Measurements from ENCODE around the gene PGAP6.
"Not testable (repeated sequence)": the region's sequence is repeated elsewhere in the genome, so short reads cannot be mapped to it uniquely, and the experiment has no call there.

Gene PGAP6

GRCh38 chr16:367333-367903 is 14.4 kb downstream of the PGAP6 start:
- DNase-seq (ENCODE audit: low spot score), result no peak

- no peak for DNase-seq (ENCODE audit: low spot score)
These were observed 15.3 kb downstream of the PGAP6 start for GRCh38 chr16:366476-366875.

- DNase-seq (ENCODE audit: low spot score), result no peak
These were observed 16.9 kb downstream of the PGAP6 start for GRCh38 chr16:364595-365491.

DNA sequence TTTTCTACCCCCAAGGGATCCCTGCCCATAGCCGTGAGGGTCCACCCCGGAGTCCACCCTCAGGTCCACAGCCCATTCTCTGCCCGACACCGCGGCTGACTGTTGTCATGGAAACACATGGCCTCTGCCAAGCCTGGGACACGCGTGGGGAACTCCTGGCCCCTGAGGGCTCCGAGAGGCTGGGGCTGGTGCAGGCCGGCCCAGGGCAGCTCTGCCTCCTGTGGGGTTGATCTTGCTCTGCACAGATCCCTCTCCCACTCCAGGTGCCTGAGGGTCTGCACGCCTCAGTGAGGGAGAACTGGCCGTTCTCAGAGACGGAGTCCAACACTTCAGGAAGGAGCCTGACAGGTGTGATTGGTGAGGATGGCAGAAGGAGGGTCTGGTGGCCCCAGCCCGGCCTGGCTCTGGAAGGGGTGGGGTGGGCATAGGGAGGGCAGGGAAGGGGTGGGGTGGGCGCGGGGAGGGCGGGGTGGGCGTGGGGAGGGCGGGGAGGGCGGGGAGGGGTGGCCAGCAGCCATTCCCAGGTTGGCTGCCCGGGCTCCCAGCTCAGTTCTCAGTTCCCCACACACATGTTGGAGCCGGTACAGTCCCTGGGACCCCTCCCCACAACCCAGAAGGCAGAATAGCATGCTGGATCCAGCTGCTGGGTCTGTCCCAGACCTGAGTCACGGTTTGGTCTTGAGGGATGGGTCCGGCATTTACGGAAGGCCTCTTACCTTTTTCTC is 17.9 kb downstream of the PGAP6 start:
- no peak for DNase-seq (ENCODE audit: low spot score)

GRCh38 chr16:363110-363765 is 18.5 kb downstream of the PGAP6 start:
- no peak for DNase-seq (ENCODE audit: low spot score)

- not testable (repeated sequence) for DNase-seq (ENCODE audit: low spot score)
These were observed 19.1 kb downstream of the PGAP6 start for GRCh38 chr16:362702-362999.

DNA sequence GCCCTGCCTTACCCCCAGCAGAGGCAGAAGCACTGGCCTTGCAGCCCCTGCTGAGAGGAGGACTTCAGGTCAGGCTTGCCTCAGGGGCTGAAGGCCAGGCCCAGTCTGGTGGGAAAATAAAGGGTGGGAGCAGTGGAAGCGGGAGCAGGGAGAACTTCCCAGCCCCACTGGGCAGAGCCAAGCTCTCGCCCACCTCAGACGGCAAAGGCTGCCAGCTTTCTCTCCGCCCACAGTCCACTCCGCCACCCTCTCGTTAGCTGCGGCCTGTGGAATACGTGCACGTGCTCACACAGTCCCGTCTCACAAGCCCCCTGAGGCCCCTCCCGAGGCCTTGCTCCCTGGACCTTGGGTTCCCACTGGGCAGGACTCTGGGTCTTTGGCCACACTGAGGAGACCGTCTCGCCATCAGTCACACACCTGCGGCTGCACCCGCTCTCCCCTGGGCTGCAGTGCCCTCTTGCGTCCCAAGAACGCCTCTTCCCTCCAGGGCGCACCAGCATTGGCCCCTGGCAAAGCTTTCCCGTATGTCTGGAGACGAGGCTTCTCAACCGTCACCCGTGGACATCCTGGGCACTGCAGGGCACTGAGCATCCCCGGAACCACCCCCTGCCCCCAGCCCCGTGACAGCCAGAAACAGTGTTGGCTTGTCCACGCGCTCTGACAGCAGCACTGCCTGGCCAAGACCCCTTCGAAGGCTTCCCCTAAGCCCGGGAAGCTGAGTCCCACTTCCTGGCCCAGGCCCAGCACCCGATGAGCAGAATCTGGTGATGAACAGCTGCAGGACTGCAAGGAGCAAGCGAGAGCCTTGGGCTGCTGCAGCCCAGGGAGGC is 19.7 kb downstream of the PGAP6 start:
- peak; percentile 60 for DNase-seq (ENCODE audit: low spot score)

GRCh38 chr16:361341-361871 is 20.4 kb downstream of the PGAP6 start:
- no peak for DNase-seq (ENCODE audit: low spot score)

- DNase-seq (ENCODE audit: low spot score), result no peak
These were observed 21.0 kb downstream of the PGAP6 start for GRCh38 chr16:360698-361336.

DNA sequence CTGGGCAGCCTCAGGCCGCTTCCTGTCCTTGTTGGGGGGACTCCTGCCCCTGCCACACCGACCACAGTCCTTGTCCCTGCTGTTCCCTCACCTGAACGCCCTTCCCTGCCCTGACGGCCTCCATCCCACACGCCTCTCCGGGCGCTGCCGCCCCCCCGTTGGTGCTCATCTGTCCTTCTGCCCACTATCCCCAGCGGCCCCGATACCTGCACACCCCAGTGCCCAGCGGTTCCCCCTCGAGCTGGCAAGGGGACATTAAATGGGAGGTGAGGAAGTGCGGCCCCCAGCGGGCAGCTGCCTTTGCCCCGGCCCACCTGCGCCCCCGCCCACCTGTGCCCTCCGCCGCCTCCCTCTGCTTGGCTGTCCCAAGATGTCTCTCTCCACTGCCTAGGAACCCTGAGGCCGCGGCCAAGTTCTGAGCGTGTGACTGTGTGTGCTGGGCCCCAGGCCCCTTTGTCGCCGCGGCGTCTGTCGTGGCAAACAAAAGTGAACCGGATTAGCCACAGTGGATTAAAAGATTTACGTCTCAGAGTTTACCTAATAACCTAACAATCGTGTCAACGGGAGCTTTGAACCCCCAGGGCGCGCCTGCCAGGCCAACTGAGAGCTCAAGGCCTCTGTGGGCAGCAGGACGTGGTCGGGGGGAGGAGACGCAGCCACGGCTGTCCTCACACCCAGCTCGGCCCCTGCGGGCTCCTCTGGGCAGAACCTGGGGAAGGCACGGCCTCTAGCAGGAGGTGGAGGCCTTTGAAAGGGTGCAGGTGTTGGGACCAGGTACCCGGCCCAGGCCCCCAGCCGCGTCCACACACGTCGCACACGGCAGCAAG is 21.7 kb downstream of the PGAP6 start:
- DNase-seq (ENCODE audit: low spot score), result no peak

GRCh38 chr16:359067-359763 is 22.6 kb downstream of the PGAP6 start:
- DNase-seq (ENCODE audit: low spot score), result no peak

- no peak for DNase-seq (ENCODE audit: low spot score)
These were observed 25.0 kb downstream of the PGAP6 start for GRCh38 chr16:356741-357140.

DNA sequence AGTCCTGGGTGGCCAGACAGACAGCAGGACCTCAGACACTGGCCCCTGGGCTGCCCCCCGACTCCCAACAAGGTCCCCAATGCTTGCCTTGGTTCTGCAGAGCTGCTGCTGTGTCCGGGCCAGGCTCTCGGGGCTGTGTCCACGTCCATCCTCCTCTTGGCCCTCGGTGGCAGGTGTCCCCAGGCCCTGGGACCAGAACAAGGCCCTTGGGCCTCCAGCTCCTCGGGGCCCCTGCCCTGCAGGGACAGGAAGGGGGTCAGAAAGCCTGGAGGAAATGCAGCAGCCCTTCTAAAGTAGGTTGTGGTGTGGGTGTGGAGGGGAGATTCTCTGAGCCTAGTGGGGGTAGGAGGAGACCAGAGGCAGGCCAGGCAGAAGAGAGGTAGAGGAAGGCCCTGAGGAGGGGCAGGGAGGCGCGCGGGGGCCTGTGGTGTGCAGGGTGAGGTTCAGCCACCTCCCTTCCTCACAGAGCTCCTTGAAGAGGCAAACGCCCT is 26.8 kb downstream of the PGAP6 start:
- DNase-seq (ENCODE audit: low spot score), result no peak

DNA sequence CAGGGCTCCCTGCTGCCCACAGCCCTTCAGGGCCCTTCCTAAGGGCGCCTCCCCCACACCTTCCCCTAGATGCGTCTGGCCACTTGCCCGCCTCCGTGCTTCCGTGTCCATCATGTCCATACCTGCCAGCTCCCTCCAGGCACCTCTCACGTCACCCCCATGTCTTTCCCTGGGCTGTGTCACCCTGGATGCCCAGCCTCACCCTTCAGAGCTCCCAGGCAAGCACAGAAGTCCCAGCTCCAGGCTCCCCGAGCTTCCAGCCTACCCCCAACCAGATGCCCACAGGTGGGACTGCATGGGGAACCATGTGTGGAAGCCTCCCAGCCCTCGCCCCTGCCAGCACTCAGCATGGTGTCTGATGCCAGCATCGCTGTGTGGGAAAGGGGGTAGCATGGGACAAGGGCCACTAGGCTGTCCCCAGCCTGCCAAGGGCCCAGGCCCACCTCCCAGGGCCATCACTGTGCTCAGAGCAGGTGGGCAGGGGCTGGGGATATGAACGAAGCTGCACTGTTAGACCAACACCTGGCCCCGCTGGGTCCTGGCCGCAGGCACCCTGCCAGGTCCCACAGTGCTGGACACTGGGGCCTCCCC is 27.4 kb downstream of the PGAP6 start:
- no peak for DNase-seq (ENCODE audit: low spot score)

GRCh38 chr16:353404-354290 is 28.1 kb downstream of the PGAP6 start:
- no peak for DNase-seq (ENCODE audit: low spot score)

DNA sequence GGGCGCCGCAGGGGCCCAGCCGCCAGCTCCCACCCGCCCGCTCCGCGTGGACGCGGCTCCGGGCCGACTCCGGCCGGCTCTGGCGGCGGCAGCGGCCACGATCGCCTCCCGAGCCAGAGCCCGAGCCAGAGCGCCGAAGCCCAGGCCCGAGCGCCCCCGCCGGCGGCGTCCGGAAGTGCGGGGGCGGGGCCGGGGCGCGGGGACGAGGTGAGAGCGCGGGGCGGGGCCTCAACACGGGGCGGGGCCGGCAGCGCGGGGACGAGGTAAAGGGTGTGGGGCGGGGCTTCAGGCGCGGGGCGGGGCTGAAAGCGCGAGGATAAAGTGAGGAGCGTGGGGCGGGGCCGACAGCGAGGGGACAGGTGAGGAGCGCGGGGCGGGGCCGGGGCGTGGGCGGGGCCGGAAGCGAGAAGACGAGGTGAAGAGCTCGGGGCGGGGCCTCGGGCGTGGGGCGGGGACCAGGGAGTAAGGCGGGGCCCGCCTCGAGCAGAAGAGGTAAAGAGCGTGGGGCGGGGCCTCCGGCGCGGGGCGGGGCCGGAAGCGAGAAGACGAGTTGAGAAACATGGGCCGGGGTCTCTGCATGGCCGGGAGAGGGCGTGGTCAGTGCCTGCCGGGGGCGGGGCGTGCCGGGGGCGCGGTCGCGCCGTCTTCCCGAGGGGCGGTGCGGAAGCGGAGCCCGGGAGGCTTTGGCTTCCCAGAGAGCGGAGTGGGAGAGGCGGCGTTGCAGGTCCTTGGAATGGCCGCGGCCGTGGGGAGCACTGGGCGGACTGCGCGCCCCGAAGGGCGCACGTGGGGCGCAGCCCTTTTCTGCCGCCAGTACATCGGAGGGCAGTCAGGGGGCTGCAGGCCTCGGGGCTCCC is 29.0 kb downstream of the PGAP6 start, which contains the start of gene AXIN1:
Gene AXIN1 (minus strand): TSS at position 177 of the 857 bp plus-strand sequence. CDS start 5,698 bp downstream, outside the sequence.
- peak; percentile 87 for DNase-seq (ENCODE audit: low spot score)

All from globus pallidus (tissue), 1 donor.